A549 (cell line): ENCODE results near the gene MYEOV.

Experiments used
- BHLHE40 ChIP-seq: IDR thresholded peaks from 2 replicates; pipeline ENCODE4 v1.6.1; 2012; ENCODE audit warnings: low read depth, low read length, inconsistent platforms
- CHD2 ChIP-seq: fragments of 150-350 bp; IDR thresholded peaks from 2 replicates; pipeline ENCODE4 v1.6.1; 2014; ENCODE audit warnings: low read length; ENCODE audit not compliant: partially characterized antibody
- GATA3 ChIP-seq: IDR thresholded peaks from 2 replicates; pipeline ENCODE4 v1.6.1; 2012; ENCODE audit warnings: borderline replicate concordance
- JUNB ChIP-seq: fragments of >200 bp; sonication (Bioruptor Twin); formaldehyde crosslinking; IDR thresholded peaks from 2 replicates; pipeline ENCODE4 v1.6.1; 2016
- MAZ ChIP-seq: fragments of 150-350 bp; IDR thresholded peaks from 2 replicates; pipeline ENCODE4 v1.6.1; 2014; ENCODE audit warnings: antibody characterized with exemption, low read depth, low read length, borderline replicate concordance
- POLR2A ChIP-seq: IDR thresholded peaks from 2 replicates; pipeline ENCODE4 v1.6.1; 2012; ENCODE audit warnings: mild to moderate bottlenecking, low read length
- POLR2AphosphoS2 ChIP-seq: conservative IDR thresholded peaks from 2 replicates; pipeline ENCODE4 v1.6.1; 2012; ENCODE audit warnings: low read length, improper control_type of control experiment, inconsistent platforms
- RFX5 ChIP-seq: fragments of 450-650 bp; IDR thresholded peaks from 2 replicates; pipeline ENCODE4 v1.7.1; 2014; ENCODE audit warnings: antibody characterized with exemption, mild to moderate bottlenecking, moderate library complexity
- RNF2 ChIP-seq: fragments of 200-600 bp; sonication (generic); IDR thresholded peaks from 2 replicates; pipeline ENCODE4 v1.6.1; 2016; ENCODE audit warnings: low read depth, mild to moderate bottlenecking, antibody characterized with exemption, moderate library complexity, borderline replicate concordance
- ZFP36 ChIP-seq: fragments of 450-650 bp; IDR thresholded peaks from 2 replicates; pipeline ENCODE4 v1.6.1; 2014; ENCODE audit warnings: borderline replicate concordance; ENCODE audit not compliant: partially characterized antibody
- TF ChIP-seq, protein P1 (sequence below): IDR thresholded peaks from 2 replicates; pipeline ENCODE4 v1.6.1; 2012
- TF ChIP-seq, protein P2 (sequence below): fragments of >200 bp; sonication (Bioruptor Twin); formaldehyde crosslinking; IDR thresholded peaks from 3 replicates; pipeline ENCODE4 v1.5.1; 2016
- TF ChIP-seq, protein P3 (sequence below): IDR thresholded peaks from 2 replicates; pipeline ENCODE4 v1.6.1; 2012; ENCODE audit warnings: low read depth, borderline replicate concordance
- TF ChIP-seq, protein P4 (sequence below): IDR thresholded peaks from 2 replicates; pipeline ENCODE4 v1.6.1; 2012

DNA sequence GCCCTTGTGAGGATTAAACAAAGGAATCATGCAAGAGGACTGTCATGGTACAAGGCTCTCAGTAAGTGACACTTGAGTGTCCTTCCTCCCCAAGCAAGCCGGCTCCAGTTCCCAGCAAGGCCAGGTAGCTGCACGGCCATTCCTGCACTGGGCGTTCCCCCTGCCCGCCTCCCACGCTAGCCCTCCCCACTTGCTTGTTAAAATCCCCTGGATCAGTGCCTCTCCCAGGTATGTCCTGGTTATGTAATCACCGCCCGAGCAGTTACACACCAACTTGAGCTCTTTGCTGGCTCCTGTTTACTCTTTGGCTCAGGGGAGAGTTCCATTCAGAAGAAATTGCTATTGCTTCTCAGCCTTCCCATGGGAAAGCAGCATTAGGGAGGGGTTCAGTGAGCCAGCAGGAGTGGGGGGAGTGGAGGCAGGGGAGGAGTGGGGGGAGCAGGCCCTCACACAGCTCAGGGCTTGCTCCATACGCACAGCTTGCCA, 19.4 kb upstream of the MYEOV start:
- TF ChIP-seq MAZ (no peak), JUNB (no peak), CHD2 (no peak), BHLHE40 (no peak), GATA3 (no peak), ZFP36 (no peak), RFX5 (no peak), POLR2AphosphoS2 (no peak), POLR2A (no peak), RNF2 (no peak)
- TF ChIP-seq, protein P1, sequence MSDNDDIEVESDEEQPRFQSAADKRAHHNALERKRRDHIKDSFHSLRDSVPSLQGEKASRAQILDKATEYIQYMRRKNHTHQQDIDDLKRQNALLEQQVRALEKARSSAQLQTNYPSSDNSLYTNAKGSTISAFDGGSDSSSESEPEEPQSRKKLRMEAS = no peak
- TF ChIP-seq, protein P2, sequence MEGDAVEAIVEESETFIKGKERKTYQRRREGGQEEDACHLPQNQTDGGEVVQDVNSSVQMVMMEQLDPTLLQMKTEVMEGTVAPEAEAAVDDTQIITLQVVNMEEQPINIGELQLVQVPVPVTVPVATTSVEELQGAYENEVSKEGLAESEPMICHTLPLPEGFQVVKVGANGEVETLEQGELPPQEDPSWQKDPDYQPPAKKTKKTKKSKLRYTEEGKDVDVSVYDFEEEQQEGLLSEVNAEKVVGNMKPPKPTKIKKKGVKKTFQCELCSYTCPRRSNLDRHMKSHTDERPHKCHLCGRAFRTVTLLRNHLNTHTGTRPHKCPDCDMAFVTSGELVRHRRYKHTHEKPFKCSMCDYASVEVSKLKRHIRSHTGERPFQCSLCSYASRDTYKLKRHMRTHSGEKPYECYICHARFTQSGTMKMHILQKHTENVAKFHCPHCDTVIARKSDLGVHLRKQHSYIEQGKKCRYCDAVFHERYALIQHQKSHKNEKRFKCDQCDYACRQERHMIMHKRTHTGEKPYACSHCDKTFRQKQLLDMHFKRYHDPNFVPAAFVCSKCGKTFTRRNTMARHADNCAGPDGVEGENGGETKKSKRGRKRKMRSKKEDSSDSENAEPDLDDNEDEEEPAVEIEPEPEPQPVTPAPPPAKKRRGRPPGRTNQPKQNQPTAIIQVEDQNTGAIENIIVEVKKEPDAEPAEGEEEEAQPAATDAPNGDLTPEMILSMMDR = no peak
- TF ChIP-seq, protein P3, sequence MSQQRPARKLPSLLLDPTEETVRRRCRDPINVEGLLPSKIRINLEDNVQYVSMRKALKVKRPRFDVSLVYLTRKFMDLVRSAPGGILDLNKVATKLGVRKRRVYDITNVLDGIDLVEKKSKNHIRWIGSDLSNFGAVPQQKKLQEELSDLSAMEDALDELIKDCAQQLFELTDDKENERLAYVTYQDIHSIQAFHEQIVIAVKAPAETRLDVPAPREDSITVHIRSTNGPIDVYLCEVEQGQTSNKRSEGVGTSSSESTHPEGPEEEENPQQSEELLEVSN = no peak
- TF ChIP-seq, protein P4, sequence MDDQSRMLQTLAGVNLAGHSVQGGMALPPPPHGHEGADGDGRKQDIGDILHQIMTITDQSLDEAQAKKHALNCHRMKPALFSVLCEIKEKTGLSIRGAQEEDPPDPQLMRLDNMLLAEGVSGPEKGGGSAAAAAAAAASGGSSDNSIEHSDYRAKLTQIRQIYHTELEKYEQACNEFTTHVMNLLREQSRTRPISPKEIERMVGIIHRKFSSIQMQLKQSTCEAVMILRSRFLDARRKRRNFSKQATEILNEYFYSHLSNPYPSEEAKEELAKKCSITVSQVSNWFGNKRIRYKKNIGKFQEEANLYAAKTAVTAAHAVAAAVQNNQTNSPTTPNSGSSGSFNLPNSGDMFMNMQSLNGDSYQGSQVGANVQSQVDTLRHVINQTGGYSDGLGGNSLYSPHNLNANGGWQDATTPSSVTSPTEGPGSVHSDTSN = no peak
